Effector CD8-positive, alpha-beta T cell (primary cell): ENCODE data around the gene PKHD1.
"Not testable (repeated sequence)": the region's sequence is repeated elsewhere in the genome, so short reads cannot be mapped to it uniquely, and the experiment has no call there.

Source experiments
- DNase-seq: peaks from one replicate; lab custom pipeline; 2025; lab: John Stamatoyannopoulos, UW

PKHD1 gene

DNA sequence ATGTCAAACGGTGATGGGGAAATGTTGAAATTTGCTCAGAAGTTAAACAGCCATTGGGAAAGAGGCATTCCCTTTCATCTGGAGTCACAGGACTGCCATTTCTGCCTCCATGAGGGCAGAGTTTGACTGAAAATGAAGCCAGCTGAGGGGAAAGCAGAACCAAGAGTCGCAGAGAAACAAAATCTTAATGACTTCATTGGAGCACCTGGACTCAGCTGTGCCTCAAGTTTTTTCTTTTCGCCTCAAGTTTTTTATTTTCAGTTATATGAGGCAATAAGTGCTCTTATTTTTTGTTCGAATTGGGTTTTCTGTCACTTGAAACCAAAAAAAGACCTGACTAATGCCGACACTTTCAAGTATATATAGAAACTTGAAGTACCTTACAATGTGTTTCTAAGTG is 161.3 kb downstream of the PKHD1 start:
- no peak for DNase-seq

DNA sequence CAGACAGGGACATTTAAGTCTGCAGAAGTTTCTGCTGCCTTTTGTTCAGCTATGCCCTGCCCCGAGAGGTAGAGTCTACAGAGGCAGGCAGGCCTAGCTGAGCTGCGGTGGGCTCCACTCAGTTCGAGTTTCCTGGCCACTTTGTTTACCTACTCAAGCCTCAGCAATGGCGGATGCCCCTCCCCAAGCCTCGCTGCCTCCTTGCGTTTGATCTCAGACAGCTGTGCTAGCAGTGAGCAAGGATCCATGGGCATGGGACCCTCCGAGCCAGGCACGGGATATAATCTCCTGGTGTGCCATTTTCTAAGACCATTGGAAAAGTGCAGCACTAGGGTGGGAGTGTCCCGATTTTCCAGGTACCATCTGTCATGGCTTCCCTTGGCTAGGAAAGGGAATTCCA is 164.9 kb downstream of the PKHD1 start:
- not testable (repeated sequence) for DNase-seq

DNA sequence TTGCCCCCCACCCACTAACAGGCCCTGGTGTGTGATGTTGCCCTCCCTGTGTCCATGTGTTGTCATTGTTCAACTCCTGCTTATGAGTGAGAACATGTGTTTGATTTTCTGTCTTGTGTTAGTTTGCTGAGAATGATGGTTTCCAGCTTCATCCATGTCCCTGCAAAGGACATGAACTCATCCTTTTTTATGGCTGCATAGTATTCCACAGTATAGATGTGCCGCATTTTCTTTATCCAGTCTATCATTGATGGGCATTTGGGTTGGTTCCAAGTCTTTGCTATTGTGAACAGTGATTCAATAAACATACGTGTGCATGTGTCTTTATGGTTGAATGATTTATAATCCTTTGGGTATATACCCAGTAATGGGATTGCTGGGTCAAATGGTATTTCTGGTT is 169.1 kb downstream of the PKHD1 start:
- not testable (repeated sequence) for DNase-seq

DNA sequence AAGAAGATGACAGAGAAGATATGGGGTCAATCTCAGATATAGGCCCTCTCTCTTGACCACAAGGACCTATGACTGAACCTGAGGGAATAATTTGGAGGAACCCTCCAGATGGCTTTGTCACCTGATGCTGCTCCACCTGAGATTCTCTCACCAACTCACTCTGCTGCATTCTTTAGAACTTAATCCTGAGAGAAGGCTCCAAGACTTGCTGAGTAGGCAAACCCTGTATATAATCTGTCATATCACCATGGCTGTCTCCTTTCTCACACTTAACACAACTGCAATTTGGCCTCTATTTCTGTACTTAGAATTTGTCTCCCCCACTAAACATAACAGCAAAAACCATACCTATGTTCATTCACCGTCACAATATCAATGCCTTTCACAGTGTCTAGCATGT is 172.3 kb downstream of the PKHD1 start:
- no peak for DNase-seq

DNA sequence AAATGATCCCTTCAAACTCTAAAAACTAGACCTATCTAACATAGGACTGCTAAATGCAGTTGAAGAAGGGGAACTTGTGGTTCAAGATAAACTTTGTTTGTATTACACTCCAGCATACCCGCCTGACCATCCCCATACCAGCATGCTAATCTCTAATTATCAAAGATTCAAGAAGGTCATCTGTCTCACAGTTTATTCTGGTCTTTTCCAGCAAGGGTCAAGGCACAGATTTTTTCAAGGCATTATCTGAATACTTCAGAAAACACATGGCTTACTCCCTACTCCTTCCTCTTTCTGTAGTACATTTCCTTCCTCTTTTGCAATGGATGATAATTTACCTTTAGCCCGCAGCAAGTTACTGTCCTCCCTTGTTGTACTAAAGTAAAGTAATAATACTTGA is 174.1 kb downstream of the PKHD1 start:
- no peak for DNase-seq

DNA sequence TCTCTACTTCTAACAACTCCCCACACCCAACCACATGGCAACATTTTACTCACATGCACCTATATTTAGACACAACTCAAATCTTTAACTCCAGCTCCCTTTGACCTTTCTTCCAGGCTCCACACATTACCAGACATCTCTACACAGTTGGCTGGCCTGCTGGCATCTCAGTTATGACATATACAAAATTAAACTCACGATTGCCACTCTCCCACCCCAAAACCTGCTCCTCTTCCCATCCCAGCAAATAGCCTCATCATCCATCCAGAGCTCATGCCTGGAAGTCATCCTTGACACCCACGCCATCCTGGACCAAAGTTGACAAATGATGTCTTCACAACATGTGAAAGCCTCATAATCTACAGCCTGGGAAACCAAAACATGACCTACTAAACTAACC is 176.6 kb downstream of the PKHD1 start:
- DNase-seq, result no peak

DNA sequence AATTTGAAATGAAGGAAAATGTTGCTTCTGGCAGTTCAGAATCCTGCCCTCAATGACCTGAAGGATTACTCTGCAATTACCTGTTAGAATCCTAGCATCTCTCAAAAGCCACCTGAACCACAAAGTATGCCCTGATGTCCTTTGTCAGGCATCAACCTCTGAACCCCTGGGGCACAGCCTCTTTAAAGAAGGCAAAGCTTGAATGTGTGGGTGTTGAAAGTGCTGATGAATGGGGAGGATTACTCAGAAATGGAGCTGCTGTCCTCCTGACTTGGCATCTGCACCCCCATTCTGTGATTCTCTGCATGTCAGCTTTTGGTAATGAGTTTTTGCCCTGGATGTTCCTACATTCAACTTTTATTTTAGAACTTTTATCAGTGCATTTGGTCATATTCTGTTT is 179.2 kb downstream of the PKHD1 start:
- DNase-seq, result no peak

DNA sequence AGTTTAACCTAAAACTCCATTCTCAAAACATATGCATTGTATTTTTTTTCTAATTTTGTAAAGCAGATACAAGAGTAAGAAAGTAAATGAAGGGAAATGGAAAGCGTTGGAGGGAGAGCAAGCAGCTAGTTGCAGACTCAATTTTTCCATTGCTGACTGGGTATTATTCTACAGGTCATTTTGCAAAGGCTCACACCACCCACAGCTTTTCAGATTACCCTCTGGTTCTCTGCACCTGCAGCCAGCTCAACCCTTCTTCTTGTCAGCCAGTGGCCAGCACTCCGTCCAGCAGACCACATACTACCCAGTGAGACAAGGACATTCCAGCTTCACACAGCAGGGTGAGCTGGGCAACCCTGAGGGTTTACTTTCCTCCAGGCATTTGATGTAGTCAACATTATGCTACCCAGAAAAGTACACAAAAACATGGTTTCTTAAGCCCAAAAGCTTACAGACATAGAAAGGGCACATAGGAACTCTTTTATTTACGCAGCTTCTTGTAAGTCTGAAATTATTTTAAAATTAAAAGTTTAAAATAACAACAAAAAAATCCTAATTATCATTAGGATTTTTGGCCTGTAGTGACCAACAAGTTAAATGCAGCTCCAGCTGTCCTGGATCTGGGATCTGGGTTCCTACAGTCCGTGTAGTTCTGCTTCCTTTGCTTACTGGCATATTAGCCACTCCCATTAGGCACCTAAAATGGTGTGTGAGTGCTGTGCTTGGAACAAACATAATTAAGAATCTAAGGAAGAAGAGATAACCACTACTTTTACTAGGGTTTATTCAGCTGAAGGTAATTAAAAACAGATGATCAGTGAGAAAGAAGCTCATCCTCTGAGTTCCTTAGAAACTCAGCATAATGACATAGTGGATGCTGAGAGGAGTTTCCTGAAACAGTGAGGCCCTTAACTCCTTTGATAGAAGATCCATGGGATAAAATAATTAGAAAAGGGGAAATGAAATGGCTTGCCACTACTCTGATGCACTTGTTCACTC is 185.3 kb downstream of the PKHD1 start:
- DNase-seq, result no peak

DNA sequence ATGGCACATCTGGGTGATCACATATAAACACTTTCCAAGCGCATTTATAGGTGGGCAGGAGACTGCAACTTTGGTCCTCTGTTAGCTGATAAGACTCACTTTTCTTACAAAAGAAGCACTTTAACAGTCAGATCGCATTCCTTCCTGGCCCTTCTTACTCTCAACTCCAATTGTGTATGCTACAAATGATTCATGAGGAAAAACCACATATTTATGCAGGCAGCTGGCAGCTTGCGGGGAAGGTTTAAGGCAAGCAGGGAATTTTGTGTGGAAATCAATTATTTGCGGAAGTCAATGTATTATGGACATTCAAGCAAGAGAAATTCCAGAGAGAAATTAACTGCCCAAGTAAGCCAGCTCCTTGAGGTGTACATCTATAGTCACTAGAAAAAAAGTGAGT is 194.0 kb downstream of the PKHD1 start:
- DNase-seq, result no peak

DNA sequence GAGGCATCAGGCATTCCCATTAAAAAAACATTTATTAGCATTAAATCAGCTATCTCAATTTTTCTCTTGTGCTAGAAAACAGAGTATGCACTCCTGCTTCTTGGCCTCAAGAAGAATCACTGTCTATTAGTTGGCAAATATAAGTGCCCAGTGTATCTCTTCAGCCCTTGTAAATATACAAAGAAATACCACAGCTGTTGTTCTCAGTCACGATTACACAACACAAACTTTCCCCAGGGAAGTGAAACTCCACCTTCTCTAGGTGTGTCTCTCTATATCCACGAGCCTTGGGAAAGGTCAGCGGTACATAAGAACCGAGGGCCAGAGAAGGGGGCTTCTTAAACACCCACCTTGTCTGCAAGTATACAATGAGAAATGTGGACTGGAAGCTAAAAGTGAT is 194.7 kb downstream of the PKHD1 start:
- no peak for DNase-seq

DNA sequence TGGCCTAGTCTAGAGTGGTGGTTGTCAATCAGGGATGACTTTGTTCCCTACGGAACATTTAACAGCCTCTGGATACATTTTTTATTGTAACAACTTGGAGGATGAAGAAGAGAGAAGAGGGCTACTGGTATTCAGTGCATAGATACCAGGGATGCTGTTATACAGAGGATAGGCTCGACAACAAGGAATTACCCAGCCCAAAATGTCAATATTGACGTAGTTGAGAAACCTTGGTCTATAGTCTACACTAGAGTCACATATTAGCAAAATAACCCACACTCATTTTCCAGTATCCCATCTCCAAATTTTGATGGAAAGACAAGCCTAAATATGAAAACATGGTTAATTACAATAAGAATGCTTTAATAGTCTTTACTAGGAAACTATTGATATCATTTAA is 195.1 kb downstream of the PKHD1 start:
- no peak for DNase-seq

DNA sequence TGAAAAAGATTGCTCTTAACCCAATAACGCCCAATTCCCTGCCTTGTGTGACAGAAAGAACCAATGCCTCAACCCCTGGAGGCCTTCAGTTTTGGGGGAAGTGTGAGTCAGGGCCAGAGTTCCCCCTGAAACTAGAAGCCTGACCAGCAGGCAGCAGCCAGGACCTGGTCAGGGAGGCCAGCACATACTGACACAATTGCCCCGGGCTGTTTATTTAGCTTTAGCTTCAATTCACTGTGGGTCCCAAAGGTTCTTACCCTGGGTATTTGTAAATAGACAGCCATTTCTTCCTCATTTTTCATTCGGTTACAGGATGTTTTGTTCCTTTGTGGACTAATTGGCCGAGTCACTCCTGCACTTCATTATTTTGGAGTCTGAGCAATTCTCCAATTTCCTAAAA is 195.6 kb downstream of the PKHD1 start:
- no peak for DNase-seq

DNA sequence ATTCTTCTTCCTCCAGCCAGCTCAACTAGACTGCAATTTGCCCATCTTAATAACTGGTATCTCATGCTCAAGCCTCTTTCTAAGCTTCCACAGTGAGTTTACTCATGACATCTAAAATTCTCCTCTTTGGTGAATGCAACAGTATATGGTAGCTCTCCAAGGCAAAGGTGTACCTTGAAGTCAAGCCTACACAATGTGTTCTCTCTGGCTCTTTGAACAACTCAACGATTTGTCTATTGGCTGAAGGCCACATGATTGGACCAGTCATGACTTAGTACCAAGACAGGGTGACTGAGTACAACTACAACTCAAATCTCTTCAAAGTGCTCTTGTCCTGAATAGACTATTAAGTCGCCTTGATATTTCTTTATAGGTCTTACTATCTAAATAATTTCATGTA is 199.6 kb downstream of the PKHD1 start:
- DNase-seq, result no peak

DNA sequence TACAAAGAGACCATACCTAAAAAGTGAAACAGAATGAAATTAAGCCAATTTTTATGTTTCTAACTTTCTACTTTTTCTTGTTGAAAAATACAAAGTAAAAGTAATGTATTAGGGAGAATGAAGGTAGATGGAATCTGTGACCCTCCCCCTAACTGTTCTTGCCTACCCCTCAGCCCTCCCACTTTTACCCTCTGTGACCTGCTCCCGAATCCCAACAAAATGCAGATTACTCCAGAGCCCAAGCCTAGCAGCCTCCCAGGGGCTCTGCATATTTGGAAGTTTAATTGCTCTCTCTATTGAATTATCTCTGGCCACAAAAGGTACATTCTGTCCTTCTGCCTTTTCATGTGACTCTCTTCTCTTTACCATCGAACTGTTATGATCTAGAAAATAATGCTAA is 201.5 kb downstream of the PKHD1 start:
- no peak for DNase-seq

DNA sequence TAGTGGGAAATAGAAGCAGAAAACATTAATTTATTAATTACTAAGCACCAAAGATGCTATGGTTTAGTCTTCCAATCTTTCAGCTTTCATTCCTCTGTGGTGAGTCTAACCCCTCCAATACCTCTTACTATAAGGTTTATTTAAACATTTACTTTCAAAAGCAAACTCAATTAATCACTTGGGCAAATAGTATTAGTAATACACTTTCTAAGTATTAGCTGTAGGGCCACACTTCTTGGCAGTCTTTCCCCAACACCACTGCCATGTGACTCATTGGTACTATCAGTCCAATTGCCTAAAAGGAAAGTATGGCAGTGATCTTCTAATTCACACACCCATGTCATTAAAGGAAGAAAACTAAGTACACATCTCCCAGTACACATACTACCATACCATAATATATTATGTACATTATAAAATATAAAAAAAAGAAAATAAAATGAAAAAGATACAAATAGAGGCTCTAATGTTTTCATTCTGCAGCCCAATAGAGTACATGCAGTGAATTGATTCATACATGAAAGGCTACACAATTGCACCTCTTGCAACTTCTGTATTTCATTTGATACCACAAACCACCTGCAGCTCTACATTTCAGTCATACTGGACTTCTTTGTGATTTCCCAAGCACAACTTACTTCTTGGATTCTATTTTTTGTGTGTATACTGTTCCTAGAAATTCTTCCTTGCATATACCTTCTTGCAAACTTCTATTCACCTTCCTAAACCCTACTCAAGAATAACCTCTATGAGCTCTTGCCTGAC is 218.6 kb downstream of the PKHD1 start:
- DNase-seq, result no peak

DNA sequence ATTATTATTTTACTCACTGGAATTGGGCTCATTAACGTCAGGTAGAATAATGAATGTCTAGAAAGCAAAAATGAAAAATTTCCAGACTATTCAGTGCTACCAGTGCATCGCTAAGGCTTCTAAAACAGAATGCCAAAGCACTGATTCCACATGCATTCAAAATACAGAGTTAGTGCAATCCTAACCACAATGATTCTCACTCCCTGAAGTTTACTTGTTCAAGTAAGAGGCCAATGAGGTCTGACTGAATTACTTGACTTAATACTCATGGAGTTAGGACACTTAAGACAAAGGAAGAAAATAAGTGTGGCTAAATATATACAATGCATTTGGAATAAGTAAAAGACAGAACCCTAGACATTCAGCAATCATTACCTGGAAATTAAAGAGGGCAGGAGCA is 220.5 kb downstream of the PKHD1 start:
- DNase-seq, result no peak

DNA sequence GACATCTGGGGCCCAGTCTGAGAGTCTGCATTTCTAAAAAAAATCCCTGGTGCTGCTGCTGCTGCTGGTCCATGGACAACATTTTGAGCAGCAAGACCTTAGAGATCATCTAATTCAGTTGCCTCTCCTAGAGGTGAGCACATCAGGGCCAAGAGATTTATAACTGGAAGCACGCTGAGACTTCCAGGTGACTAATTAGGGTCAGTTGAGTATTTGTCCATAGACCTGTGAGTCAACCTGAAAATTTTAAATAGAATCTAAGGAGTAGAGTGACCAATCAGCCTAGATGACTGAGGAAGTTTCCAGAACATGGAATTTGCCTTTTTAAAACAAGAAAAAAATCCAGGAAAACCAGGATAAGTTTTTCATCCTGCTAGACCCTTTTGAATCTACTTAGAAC is 221.4 kb downstream of the PKHD1 start:
- no peak for DNase-seq

DNA sequence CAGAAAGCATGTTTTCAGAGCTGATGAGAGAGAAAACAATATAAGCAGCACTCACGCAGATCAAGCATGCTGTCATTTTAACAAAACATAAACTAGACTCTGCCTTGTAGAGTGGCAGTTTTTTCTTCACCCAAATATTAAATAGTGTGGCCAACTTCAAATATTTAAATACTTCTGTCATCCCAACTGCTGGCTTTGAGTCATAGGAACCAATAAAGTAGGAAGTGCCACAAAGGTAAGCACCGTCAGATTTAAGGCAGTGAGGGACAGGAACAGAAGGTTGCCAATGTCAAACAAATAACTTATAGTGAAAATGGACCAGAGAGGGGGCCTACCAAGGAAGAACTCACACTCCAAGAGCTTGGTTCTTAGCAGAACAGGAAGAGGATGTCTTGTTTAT is 222.2 kb downstream of the PKHD1 start:
- no peak for DNase-seq

DNA sequence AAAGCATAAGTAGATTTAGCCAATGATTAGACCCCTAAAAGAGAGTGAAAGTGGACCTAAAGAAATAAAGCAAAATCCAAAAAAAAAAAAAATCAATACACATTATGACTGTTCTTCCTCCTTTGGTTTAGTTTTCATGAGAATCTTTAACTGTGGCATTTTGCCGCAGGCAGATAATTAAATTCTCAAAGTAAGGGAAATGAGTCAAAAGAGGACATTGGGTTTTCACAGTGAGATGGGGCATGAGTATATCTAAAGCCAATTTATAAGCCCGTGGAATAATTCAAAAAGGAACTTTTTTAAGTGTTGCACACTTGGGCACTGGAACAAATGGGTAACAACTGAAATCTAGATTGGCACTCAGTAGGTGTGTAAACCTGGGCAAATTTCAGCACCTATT is 230.3 kb downstream of the PKHD1 start:
- no peak for DNase-seq

DNA sequence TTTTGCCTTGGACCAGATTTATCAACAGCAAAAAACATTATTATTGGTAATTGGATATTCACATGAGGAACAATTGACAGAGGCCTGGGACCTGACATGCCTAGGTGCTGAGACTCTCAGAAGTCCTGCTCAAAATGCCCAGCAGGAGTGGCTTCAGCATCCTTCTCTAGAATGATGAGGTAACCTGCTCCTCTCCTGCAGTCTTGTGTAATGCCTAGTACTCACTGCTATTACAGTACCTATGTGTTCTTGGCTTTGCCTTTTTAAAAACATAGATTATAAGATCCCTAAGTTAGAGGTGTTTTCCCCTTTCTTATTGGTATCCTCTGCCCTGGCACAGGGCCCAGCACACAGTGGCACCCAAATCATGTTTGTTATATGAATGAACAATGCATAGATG is 230.9 kb downstream of the PKHD1 start:
- no peak for DNase-seq

DNA sequence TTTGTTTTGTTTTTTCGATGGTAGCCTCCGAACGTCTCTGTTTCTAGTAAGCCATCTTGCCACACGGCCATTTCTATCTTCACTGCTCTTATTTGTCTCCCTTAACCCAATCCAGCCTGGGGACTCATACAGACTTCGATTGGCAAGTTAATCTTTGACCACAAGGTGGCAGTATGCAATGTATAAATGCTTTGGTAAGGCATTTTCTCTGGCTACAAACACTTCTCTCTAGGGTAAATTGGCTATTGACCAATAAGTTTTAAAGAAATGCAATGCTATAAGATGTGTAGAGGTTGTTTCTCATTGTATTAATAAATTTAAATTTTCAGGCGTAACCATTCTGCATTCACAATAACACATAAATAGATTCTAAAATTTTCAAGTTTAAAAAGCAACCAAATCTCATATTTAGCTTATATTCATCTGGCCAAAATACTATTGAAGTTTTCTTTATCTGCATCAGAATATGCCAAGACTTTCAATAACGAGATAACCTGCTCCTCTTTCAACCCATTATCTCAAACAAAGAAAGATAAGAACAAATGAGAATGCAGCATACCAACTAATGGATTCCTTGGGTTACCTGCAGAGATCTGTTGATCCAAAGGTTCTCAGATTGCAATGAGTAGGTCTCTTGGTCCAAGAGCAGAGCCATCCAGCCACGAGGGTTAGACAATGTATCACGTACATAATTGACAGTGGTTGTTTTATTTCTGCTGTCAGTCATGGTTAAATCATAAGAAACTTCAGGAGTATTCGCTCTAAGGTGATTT is 231.9 kb downstream of the PKHD1 start:
- no peak for DNase-seq

DNA sequence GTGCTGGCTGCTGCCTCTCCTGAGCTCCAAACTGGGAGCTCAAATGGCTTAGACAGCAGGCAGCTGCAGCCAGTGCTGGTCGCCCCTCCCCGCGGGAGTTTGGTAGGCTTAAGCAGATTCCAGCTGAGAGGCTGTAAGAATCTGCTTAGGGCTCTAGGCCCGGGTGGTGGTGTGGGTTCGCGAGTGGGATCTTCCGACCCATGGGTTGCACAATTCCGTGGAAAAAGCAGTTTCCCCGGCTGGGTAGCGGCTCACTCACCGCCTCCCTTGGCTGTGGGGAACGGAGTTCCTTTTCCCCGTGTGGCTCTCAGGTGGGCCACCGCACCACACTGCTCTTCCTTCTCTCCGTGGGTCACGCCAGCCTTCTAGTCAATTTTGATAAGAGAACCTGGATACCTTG is 232.5 kb downstream of the PKHD1 start:
- no peak for DNase-seq
